Gastrocnemius medialis (tissue), 4 donors: Measurements from ENCODE around the gene PLPP7.

ENCODE experiments used
- POLR2A ChIP-seq, 2 donors: fragments of 450-650 bp; IDR thresholded peaks; one replicate each; pipeline ENCODE4 v1.6.1; 2017; ENCODE audit warnings: antibody characterized with exemption in 2 of 2, mild to moderate bottlenecking in 2 of 2, moderate library complexity in 2 of 2
- TF ChIP-seq, protein P1 (sequence below), 5 experiments: fragments of 450-650 bp in 3 of 5; fragments of 200-600 bp in 2 of 5; sonication (generic) in 2 of 5; IDR thresholded peaks in 4 of 5; conservative IDR thresholded peaks in 1 of 5; 1 replicate in 4 of 5; 2 replicates in 1 of 5; pipeline ENCODE4 v1.5.1; 2016 to 2019; ENCODE audit warnings: antibody characterized with exemption in 5 of 5, mild to moderate bottlenecking in 3 of 5, moderate library complexity in 3 of 5

DNA sequence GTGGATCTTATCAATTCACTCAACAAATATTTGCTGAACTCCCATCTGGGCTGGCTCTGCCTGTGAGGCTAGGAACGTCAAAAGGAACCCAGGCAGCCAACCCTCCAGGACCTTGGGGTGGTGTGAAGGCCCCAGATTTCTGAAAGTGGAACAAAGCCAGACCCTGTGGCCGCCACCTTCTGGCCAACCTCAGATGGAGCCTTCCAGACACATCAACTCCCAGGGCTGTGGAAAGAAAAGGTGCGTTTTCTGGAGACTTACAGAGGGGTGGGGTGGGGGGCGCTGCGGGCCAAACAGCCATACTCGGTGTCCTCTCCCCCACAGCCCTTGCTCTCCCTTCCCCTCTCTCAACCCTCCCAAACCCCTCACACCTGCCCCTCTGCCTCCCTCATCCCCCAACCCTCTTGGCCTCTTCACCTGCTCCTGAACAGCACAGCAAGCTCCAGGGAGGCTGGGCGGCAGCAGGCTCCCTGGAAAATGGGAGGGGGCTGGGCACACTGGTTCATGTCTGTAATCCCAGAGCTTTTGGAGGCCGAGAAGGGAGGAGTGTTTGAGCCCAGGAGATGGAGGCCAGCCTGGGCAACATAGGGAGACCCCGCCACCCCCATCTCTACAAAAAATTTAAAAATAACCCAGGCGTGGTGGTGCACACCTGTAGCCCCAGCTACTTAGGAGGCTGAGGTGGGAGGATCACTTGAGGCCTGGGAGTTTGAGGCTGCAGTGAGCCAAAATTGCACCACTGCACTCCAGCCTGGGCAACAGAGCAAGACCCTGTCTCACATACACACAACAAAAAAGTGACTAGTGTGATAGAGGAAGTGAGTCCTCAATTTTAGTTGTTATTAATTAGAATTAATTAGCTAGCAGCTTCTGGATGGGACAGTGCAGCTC is 59.4 kb downstream of the PLPP7 start:
- TF ChIP-seq, protein P1, sequence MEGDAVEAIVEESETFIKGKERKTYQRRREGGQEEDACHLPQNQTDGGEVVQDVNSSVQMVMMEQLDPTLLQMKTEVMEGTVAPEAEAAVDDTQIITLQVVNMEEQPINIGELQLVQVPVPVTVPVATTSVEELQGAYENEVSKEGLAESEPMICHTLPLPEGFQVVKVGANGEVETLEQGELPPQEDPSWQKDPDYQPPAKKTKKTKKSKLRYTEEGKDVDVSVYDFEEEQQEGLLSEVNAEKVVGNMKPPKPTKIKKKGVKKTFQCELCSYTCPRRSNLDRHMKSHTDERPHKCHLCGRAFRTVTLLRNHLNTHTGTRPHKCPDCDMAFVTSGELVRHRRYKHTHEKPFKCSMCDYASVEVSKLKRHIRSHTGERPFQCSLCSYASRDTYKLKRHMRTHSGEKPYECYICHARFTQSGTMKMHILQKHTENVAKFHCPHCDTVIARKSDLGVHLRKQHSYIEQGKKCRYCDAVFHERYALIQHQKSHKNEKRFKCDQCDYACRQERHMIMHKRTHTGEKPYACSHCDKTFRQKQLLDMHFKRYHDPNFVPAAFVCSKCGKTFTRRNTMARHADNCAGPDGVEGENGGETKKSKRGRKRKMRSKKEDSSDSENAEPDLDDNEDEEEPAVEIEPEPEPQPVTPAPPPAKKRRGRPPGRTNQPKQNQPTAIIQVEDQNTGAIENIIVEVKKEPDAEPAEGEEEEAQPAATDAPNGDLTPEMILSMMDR (IDR thresholded peaks at IDR 0.05 in 4 of 5, conservative IDR thresholded peaks at IDR 0.05 in 1 of 5): no peak
- TF ChIP-seq POLR2A (IDR thresholded peaks at IDR 0.05): no peak
